ENCODE results near the gene PDSS2.

- TF ChIP-seq CTCF (optimal IDR thresholded peaks at IDR 0.05 in 1 of 3, IDR thresholded peaks at IDR 0.05 in 1 of 3, conservative IDR thresholded peaks at IDR 0.05 in 1 of 3; ENCODE audit: extremely low read depth in 1 of 3, insufficient read depth in 2 of 3, low read length in 3 of 3) (no peak), EZH2 (IDR thresholded peaks at IDR 0.05; ENCODE audit: low read length) (no peak)
These were observed 104.9 kb downstream of the PDSS2 start for GRCh38 chr6:107354451-107354850.

Data from keratinocyte (primary cell).